VCaP (cell line): Measurements from ENCODE around the gene NQO1.

Experiments
- H3K27ac ChIP-seq: fragments of 450-650 bp; 2 replicates; pipeline ENCODE4 v1.5.1; 2017
- CTCF ChIP-seq: fragments of 450-650 bp; conservative IDR thresholded peaks from 2 replicates; pipeline ENCODE4 v1.5.1; 2017; ENCODE audit warnings: mild to moderate bottlenecking, moderate library complexity

The NQO1 gene

GRCh38 chr16:69720822-69721430, 5.4 kb downstream of the NQO1 start:
- H3K27ac ChIP-seq, result no peak overlapping the region
- TF ChIP-seq CTCF, result no peak

- H3K27ac ChIP-seq, result no peak overlapping the region
- no peak for TF ChIP-seq CTCF
Measured at GRCh38 chr16:69718111-69718764, 8.1 kb downstream of the NQO1 start.

GRCh38 chr16:69717066-69717465, 9.3 kb downstream of the NQO1 start:
- no peak for TF ChIP-seq CTCF
- H3K27ac ChIP-seq, result no peak overlapping the region

GRCh38 chr16:69712914-69713581, 13.3 kb downstream of the NQO1 start:
- TF ChIP-seq CTCF, result no peak
- H3K27ac ChIP-seq, result no peak overlapping the region

GRCh38 chr16:69712277-69712676, 14.1 kb downstream of the NQO1 start:
- no peak overlapping the region for H3K27ac ChIP-seq
- TF ChIP-seq CTCF, result no peak

GRCh38 chr16:69711115-69711740, 15.1 kb downstream of the NQO1 start:
- H3K27ac ChIP-seq, result peak overlapping the region; percentile 31
- no peak for TF ChIP-seq CTCF

GRCh38 chr16:69709456-69710084, 16.8 kb downstream of the NQO1 start:
- TF ChIP-seq CTCF, result peak; percentile 66
- H3K27ac ChIP-seq, result no peak overlapping the region; the same call in none of the 2 replicates
